RPMI7951 (cell line): ENCODE results near the gene SETD6. TPM values are rescaled to one million over a fixed set of nuclear protein-coding genes. Genes with fewer than 3 reads are reported as not detected.
"Not testable (repeated sequence)": the region's sequence is repeated elsewhere in the genome, so short reads cannot be mapped to it uniquely, and the experiment has no call there.

Source experiments
- DNase-seq: peaks from one replicate; pipeline ENCODE4 v3.0.0-alpha.2; 2012; ENCODE audit warnings: low read depth
- total RNA-seq: library from RNA; depleted of rRNA; stranded (reverse); fragments of >200 nt; shearing (Covaris generic); gene quantifications from 2 replicates; pipeline ENCODE4 v1.2.3, GENCODE V29; 2014; rRNA removed

Gene SETD6
- total RNA-seq: 7.7 and 9.1 TPM in 2 replicates

GRCh38 chr16:58515125-58515870 lies at the start of gene SETD6:
TSS of gene SETD6 (plus strand) at chr16:58515517. CDS start at chr16:58515538, 21 bp downstream.
- DNase-seq: peak; percentile 86

GRCh38 chr16:58465817-58466216 lies 49.5 kb upstream of the SETD6 start:
- no peak for DNase-seq

GRCh38 chr16:58466396-58466795 lies 48.9 kb upstream of the SETD6 start:
- DNase-seq: no peak

- DNase-seq: no peak
These were observed 47.4 kb upstream of the SETD6 start for GRCh38 chr16:58467905-58468304.

- no peak for DNase-seq
These were observed 43.9 kb upstream of the SETD6 start for GRCh38 chr16:58471209-58471975.

GRCh38 chr16:58472266-58472665 lies 43.1 kb upstream of the SETD6 start:
- DNase-seq: no peak

GRCh38 chr16:58472827-58473226 lies 42.5 kb upstream of the SETD6 start:
- DNase-seq: no peak

GRCh38 chr16:58474296-58474695 lies 41.0 kb upstream of the SETD6 start:
- no peak for DNase-seq

- DNase-seq: no peak
These were observed 40.2 kb upstream of the SETD6 start for GRCh38 chr16:58475091-58475619.

- DNase-seq: no peak
These were observed 38.5 kb upstream of the SETD6 start for GRCh38 chr16:58476791-58477190.

GRCh38 chr16:58478427-58478826 lies 36.9 kb upstream of the SETD6 start:
- DNase-seq: no peak

- no peak for DNase-seq
These were observed 34.0 kb upstream of the SETD6 start for GRCh38 chr16:58481226-58481869.

GRCh38 chr16:58481931-58482330 lies 33.4 kb upstream of the SETD6 start:
- DNase-seq: peak; percentile 34

GRCh38 chr16:58485184-58485887 lies 30.0 kb upstream of the SETD6 start:
- DNase-seq: no peak

GRCh38 chr16:58487566-58488351 lies 27.6 kb upstream of the SETD6 start:
- DNase-seq: peak; percentile 63

- no peak for DNase-seq
These were observed 26.8 kb upstream of the SETD6 start for GRCh38 chr16:58488531-58488930.

GRCh38 chr16:58490065-58490464 lies 25.3 kb upstream of the SETD6 start:
- DNase-seq: no peak

GRCh38 chr16:58490539-58490938 lies 24.8 kb upstream of the SETD6 start:
- DNase-seq: not testable (repeated sequence)

GRCh38 chr16:58492066-58492465 lies 23.3 kb upstream of the SETD6 start:
- no peak for DNase-seq

GRCh38 chr16:58492735-58493134 lies 22.6 kb upstream of the SETD6 start:
- no peak for DNase-seq
